ENCODE measurements around the gene ACER1.
"Not testable (repeated sequence)": the region's sequence is repeated elsewhere in the genome, so short reads cannot be mapped to it uniquely, and the experiment has no call there.

- TF ChIP-seq CTCF, POLR2A (IDR thresholded peaks at IDR 0.05): not testable (repeated sequence)
Measured at GRCh38 chr19:6315646-6316045, 17.8 kb downstream of the ACER1 start.
